OCI-LY7 (cell line): Measurements from ENCODE around the gene CETP. TPM values are rescaled to one million over a fixed set of nuclear protein-coding genes. Genes with fewer than 3 reads are reported as not detected.

Source experiments
- BruUV-seq: library from RNA; stranded (reverse); fragments of 400-500 nt; replicated peaks from 2 replicates; lab custom pipeline; 2021; lab: Mats Ljungman, UMichigan
- CTCF ChIA-PET: fragments of 300-600 bp; sonication (Branson Sonifier 250); formaldehyde crosslinking; loops from one replicate; lab custom pipeline; 2022; ENCODE audit warnings: antibody characterized with exemption; ENCODE audit not compliant: unreplicated experiment; lab: Charles Lee
- POLR2A ChIA-PET: fragments of 300-600 bp; sonication (Branson Sonifier 250); formaldehyde crosslinking; loops from one replicate; lab custom pipeline; 2022; ENCODE audit warnings: antibody characterized with exemption; lab: Charles Lee
- DNase-seq: peaks from one replicate; pipeline ENCODE4 v3.0.0-alpha.2; 2015; ENCODE audit warnings: low spot score
- H2AFZ ChIP-seq: fragments of 200-600 bp; sonication (generic), shearing (Covaris generic); 2 replicates; pipeline ENCODE4 v1.6.1; 2014; ENCODE audit warnings: mild to moderate bottlenecking, antibody characterized with exemption, low read length, moderate library complexity
- H3K27ac ChIP-seq: fragments of 200-600 bp; sonication (generic); 2 replicates; pipeline ENCODE4 v1.5.1; 2014; ENCODE audit warnings: mixed run types, low read depth, mild to moderate bottlenecking, moderate library complexity, low read length, inconsistent platforms; ENCODE audit not compliant: poor library complexity, severe bottlenecking
- H3K36me3 ChIP-seq: fragments of 200-600 bp; sonication (generic); 2 replicates; pipeline ENCODE4 v1.6.1; 2014; ENCODE audit warnings: mild to moderate bottlenecking, antibody characterized with exemption, low read length, moderate library complexity, mixed read lengths; ENCODE audit not compliant: insufficient read depth
- H3K4me1 ChIP-seq: fragments of 200-600 bp; sonication (generic); 2 replicates; pipeline ENCODE4 v1.5.1; 2014; ENCODE audit warnings: mild to moderate bottlenecking, low read length; ENCODE audit not compliant: insufficient read depth, poor library complexity, severe bottlenecking
- H3K4me2 ChIP-seq: fragments of 200-600 bp; sonication (generic); 2 replicates; pipeline ENCODE4 v1.6.1; 2014; ENCODE audit warnings: mild to moderate bottlenecking, low read length
- H3K4me3 ChIP-seq: fragments of 200-600 bp; sonication (generic); 2 replicates; pipeline ENCODE4 v1.5.1; 2014; ENCODE audit warnings: mild to moderate bottlenecking, low read depth, low read length; ENCODE audit not compliant: poor library complexity, severe bottlenecking
- H3K79me2 ChIP-seq: fragments of 200-600 bp; sonication (generic); 2 replicates; pipeline ENCODE4 v1.6.1; 2016; ENCODE audit warnings: low read depth, mild to moderate bottlenecking, low read length, moderate library complexity, mixed read lengths; ENCODE audit not compliant: insufficient read depth
- H3K9me2 ChIP-seq: fragments of 200-600 bp; sonication (generic); 2 replicates; pipeline ENCODE4 v1.6.1; 2016; ENCODE audit warnings: mild to moderate bottlenecking, low read length, mixed read lengths; ENCODE audit not compliant: insufficient read depth
- H3K9me3 ChIP-seq: fragments of 200-600 bp; sonication (generic); 2 replicates; pipeline ENCODE4 v1.6.1; 2014; ENCODE audit warnings: mild to moderate bottlenecking, mixed run types, low read length, mixed read lengths
- H4K20me1 ChIP-seq: fragments of 200-600 bp; sonication (generic); 2 replicates; pipeline ENCODE4 v1.6.1; 2014; ENCODE audit warnings: mild to moderate bottlenecking, antibody characterized with exemption, low read length, moderate library complexity, mixed read lengths; ENCODE audit not compliant: insufficient read depth
- CTCF ChIP-seq: fragments of 200-600 bp; sonication (generic); conservative IDR thresholded peaks from 2 replicates; pipeline ENCODE4 v1.5.1; 2014; ENCODE audit warnings: mild to moderate bottlenecking, antibody characterized with exemption, low read length, moderate library complexity, mixed read lengths
- EZH2phosphoT487 ChIP-seq: fragments of 200-600 bp; sonication (generic); IDR thresholded peaks from 2 replicates; pipeline ENCODE4 v1.6.1; 2018; ENCODE audit warnings: low read depth, borderline replicate concordance, mild to moderate bottlenecking, mixed run types, antibody characterized with exemption, low read length, moderate library complexity, mixed read lengths
- intact Hi-C: fragments of 100-400 bp; cut with micrococcal nuclease; formaldehyde crosslinking; loops from one replicate; pipeline ENCODE4 v1.10.0; 2022; ENCODE audit not compliant: unreplicated experiment
- total RNA-seq, 2 experiments: library from RNA; depleted of rRNA in 1 of 2; stranded (reverse); fragments of >200 nt in 1 of 2; shearing (Covaris generic) in 1 of 2; gene quantifications; 2 replicates each; pipeline ENCODE4 v1.2.3, GENCODE V29; 2014 to 2022

The CETP gene
- total RNA-seq, 2 experiments from 2014 or later = 0.54 to 0.65 TPM

GRCh38 chr16:57009643-57010170 lies 48.0 kb downstream of the CETP start:
- Histone ChIP-seq H2AFZ (no peak overlapping the region), H3K79me2 (peaks cover 100% of the 10 kb centered on the region), H3K4me3 (no peak overlapping the region), H3K4me2 (peak overlapping the region; percentile 45; the same call in 1 of the 2 replicates), H4K20me1 (no peaks in the 10 kb centered on the region), H3K4me1 (peaks cover 89% of the 10 kb centered on the region), H3K9me2 (no peaks in the 10 kb centered on the region), H3K9me3 (no peaks in the 10 kb centered on the region), H3K27ac (peak overlapping the region; percentile 34), H3K36me3 (peaks cover 61% of the 10 kb centered on the region)
- POLR2A ChIA-PET = interaction anchor here (0.6 to 7.4 kb wide), 10 partner anchors 12 to 94 kb away, joined by 3 to 76 read pairs (median 4); partner anchors contain the start of gene NLRC5
- TF ChIP-seq CTCF (no peak), EZH2phosphoT487 (no peak)
- intact Hi-C loops = no loop called here
- CTCF ChIA-PET = interaction anchor here (1.2 kb wide), 1 partner anchor 32 kb away, joined by 4 read pairs; no protein-coding TSS in a partner anchor
- BruUV-seq = no TSS peak
- no peak for DNase-seq

- ChIA-PET POLR2A (interaction anchor here (0.9 to 7.4 kb wide), 2 partner anchors 23 to 27 kb away, joined by 3 to 76 read pairs; partner anchors contain the start of gene NLRC5), CTCF (no interaction called here)
- no peak for TF ChIP-seq CTCF
- TF ChIP-seq EZH2phosphoT487 = no peak
- Histone ChIP-seq H3K4me1 (peaks cover 67% of the 10 kb centered on the region), H2AFZ (no peak overlapping the region), H4K20me1 (no peaks in the 10 kb centered on the region), H3K9me2 (no peaks in the 10 kb centered on the region), H3K27ac (no peak overlapping the region), H3K4me3 (no peak overlapping the region), H3K36me3 (peaks cover 59% of the 10 kb centered on the region), H3K4me2 (no peak overlapping the region), H3K79me2 (peaks cover 86% of the 10 kb centered on the region), H3K9me3 (no peaks in the 10 kb centered on the region)
- no TSS peak for BruUV-seq
- intact Hi-C loops = no loop called here
- no peak for DNase-seq
Observed at GRCh38 chr16:57012353-57012752, 50.6 kb downstream of the CETP start.

GRCh38 chr16:57013229-57013628 lies 51.5 kb downstream of the CETP start:
- no TSS peak for BruUV-seq
- Histone ChIP-seq H4K20me1 (no peaks in the 10 kb centered on the region), H3K27ac (peak overlapping the region; percentile 48), H3K79me2 (peaks cover 77% of the 10 kb centered on the region), H3K36me3 (peaks cover 65% of the 10 kb centered on the region), H3K9me2 (no peaks in the 10 kb centered on the region), H2AFZ (no peak overlapping the region), H3K4me3 (no peak overlapping the region), H3K4me1 (peaks cover 59% of the 10 kb centered on the region), H3K9me3 (no peaks in the 10 kb centered on the region), H3K4me2 (peak overlapping the region; percentile 49)
- TF ChIP-seq CTCF (no peak), EZH2phosphoT487 (no peak)
- intact Hi-C loops = no loop called here
- POLR2A ChIA-PET = interaction anchor here (0.6 to 7.4 kb wide), 3 partner anchors 24 to 74 kb away, joined by 3 to 76 read pairs (median 3); partner anchors contain the start of gene NLRC5
- CTCF ChIA-PET = no interaction called here
- no peak for DNase-seq
